HepG2 (cell line): ENCODE data around the gene RANGRF. TPM values are rescaled to one million over a fixed set of nuclear protein-coding genes. Genes with fewer than 3 reads are reported as not detected.

ENCODE experiments used
- ATAC-seq: fragments of 200-7000 bp; cut with Tn5 transposase; 3 replicates; pipeline ENCODE4 v1.9.1; 2020; ENCODE audit warnings: mild to moderate bottlenecking, moderate library complexity
- BruUV-seq: library from RNA; stranded (reverse); fragments of 400-500 nt; replicated peaks from 2 replicates; lab custom pipeline; 2021; lab: Mats Ljungman, UMichigan
- CTCF ChIA-PET: fragments of 300-600 bp; formaldehyde crosslinking; extraction: SDS; loops from one replicate; lab custom pipeline; 2021; ENCODE audit warnings: low total read pairs, inconsistent platforms, low intra/inter-chr PET ratio; lab: Yijun Ruan, JAX
- POLR2A ChIA-PET: fragments of 350-600 bp; sonication (Branson Sonifier 250); formaldehyde crosslinking; loops from one replicate; lab custom pipeline; 2020; ENCODE audit warnings: antibody characterized with exemption, inconsistent platforms; lab: Yijun Ruan, JAX
- DNase-seq: peaks from one replicate; pipeline ENCODE4 v3.0.0-alpha.2; 2015; ENCODE audit warnings: low spot score
- FAIRE-seq: peaks from 3 replicates; lab custom pipeline; 2011; peaks lifted over from hg19 to GRCh38; lab: Jason Lieb, UNC
- H2AFZ ChIP-seq: one replicate; pipeline ENCODE4 v1.6.1; 2011; ENCODE audit warnings: low read length, inconsistent platforms
- H3K27ac ChIP-seq: fragments of 300-600 bp; 3 replicates; pipeline ENCODE4 v1.8.0; 2011; ENCODE audit warnings: mixed run types, mild to moderate bottlenecking, mixed read lengths, low read length, inconsistent platforms; ENCODE audit not compliant: insufficient read depth; ENCODE audit errors: extremely low read length
- H3K27me3 ChIP-seq, 2 experiments: fragments of 200-600 bp in 1 of 2; 2 replicates in 1 of 2; 3 replicates in 1 of 2; pipeline versions ENCODE4 v1.6.0 to v1.8.0; 2011; ENCODE audit warnings: low read length in 2 of 2, mild to moderate bottlenecking in 2 of 2, moderate library complexity in 2 of 2, inconsistent platforms in 1 of 2; ENCODE audit not compliant: insufficient read depth in 2 of 2, control insufficient read depth in 1 of 2
- H3K36me3 ChIP-seq, 2 experiments: fragments of 200-600 bp in 1 of 2; replicated peaks in 1 of 2; 2 replicates in 1 of 2; 3 replicates in 1 of 2; pipeline versions ENCODE4 v1.5.1 to v1.8.0; 2011; ENCODE audit warnings: low read length in 2 of 2, inconsistent platforms in 1 of 2; ENCODE audit not compliant: insufficient read depth in 2 of 2, control insufficient read depth in 1 of 2
- H3K4me1 ChIP-seq: 2 replicates; pipeline ENCODE4 v1.5.1; 2012; ENCODE audit warnings: low read length, inconsistent platforms; ENCODE audit not compliant: insufficient read depth
- H3K4me2 ChIP-seq: 2 replicates; pipeline ENCODE4 v1.6.0; 2011; ENCODE audit warnings: low read depth, low read length, inconsistent platforms
- H3K4me3 ChIP-seq, 3 experiments: fragments of 200-600 bp in 1 of 3; sonication (generic), shearing (Covaris generic) in 1 of 3; replicated peaks in 1 of 3; 2 replicates each; pipeline ENCODE4 v1.5.1; 2011 to 2016; ENCODE audit warnings: low read length in 3 of 3, inconsistent platforms in 2 of 3, low read depth in 2 of 3, mild to moderate bottlenecking in 2 of 3, control low read depth in 1 of 3, mixed read lengths in 1 of 3; ENCODE audit not compliant: insufficient read depth in 1 of 3
- H3K79me2 ChIP-seq: one replicate; pipeline ENCODE4 v1.6.1; 2011; ENCODE audit warnings: low read length, inconsistent platforms; ENCODE audit not compliant: insufficient read depth
- H3K9ac ChIP-seq: 2 replicates; pipeline ENCODE4 v1.6.0; 2011; ENCODE audit warnings: mild to moderate bottlenecking, low read depth, low read length, inconsistent platforms; ENCODE audit not compliant: insufficient read depth
- H3K9me3 ChIP-seq: 2 replicates; pipeline ENCODE4 v1.5.1; 2012; ENCODE audit warnings: mild to moderate bottlenecking, low read length
- H4K20me1 ChIP-seq: 2 replicates; pipeline ENCODE4 v1.6.0; 2011; ENCODE audit warnings: inconsistent platforms, mild to moderate bottlenecking, low read length, moderate library complexity; ENCODE audit not compliant: insufficient read depth
- ATF1 ChIP-seq: IDR thresholded peaks from 2 replicates; pipeline ENCODE4 v1.6.1; 2016; ENCODE audit warnings: mild to moderate bottlenecking, control low read depth
- CSRNP2 ChIP-seq: sonication (generic); formaldehyde crosslinking; conservative IDR thresholded peaks from 2 replicates; pipeline ENCODE4 v1.8.0; 2022; ENCODE audit warnings: low read depth, missing genetic modification reagents
- FOSL1 ChIP-seq: sonication (generic); formaldehyde crosslinking; IDR thresholded peaks from 2 replicates; pipeline ENCODE4 v1.9.0; 2021; ENCODE audit warnings: missing genetic modification reagents, borderline replicate concordance
- GTF3A ChIP-seq: sonication (generic); formaldehyde crosslinking; conservative IDR thresholded peaks from 2 replicates; pipeline ENCODE4 v1.4.0; 2020; ENCODE audit warnings: mild to moderate bottlenecking, missing genetic modification reagents
- MTA3 ChIP-seq: sonication (generic); formaldehyde crosslinking; IDR thresholded peaks from 2 replicates; pipeline ENCODE4 v1.4.0; 2020; ENCODE audit warnings: missing genetic modification reagents
- NFYC ChIP-seq: IDR thresholded peaks from 2 replicates; pipeline ENCODE4 v1.6.1; 2016; ENCODE audit warnings: missing genetic modification reagents, missing compliant biosample characterization
- PAWR ChIP-seq: sonication (generic); formaldehyde crosslinking; IDR thresholded peaks from 2 replicates; pipeline ENCODE4 v1.4.0; 2020; ENCODE audit warnings: missing genetic modification reagents, mild to moderate bottlenecking, borderline replicate concordance
- PCBP1 ChIP-seq: fragments of 200-400 bp; formaldehyde crosslinking; IDR thresholded peaks from 2 replicates; pipeline ENCODE4 v1.6.1; 2017; ENCODE audit warnings: mild to moderate bottlenecking, low read depth, low read length, borderline replicate concordance
- RBFOX2 ChIP-seq: fragments of 200-400 bp; formaldehyde crosslinking; IDR thresholded peaks from 2 replicates; pipeline ENCODE4 v1.6.1; 2017; ENCODE audit warnings: low read depth, mild to moderate bottlenecking, low read length
- SAFB2 ChIP-seq: sonication (generic); formaldehyde crosslinking; IDR thresholded peaks from 2 replicates; pipeline ENCODE4 v1.5.1; 2020; ENCODE audit warnings: missing genetic modification reagents, low read depth, mild to moderate bottlenecking, borderline replicate concordance
- SMYD3 ChIP-seq: sonication (generic); formaldehyde crosslinking; IDR thresholded peaks from 2 replicates; pipeline ENCODE4 v1.8.1; 2023; ENCODE audit warnings: mild to moderate bottlenecking, missing genetic modification reagents
- SRSF1 ChIP-seq: fragments of 200-400 bp; formaldehyde crosslinking; optimal IDR thresholded peaks from 2 replicates; pipeline ENCODE3; 2017; ENCODE audit warnings: mild to moderate bottlenecking, low read depth, low read length, moderate library complexity
- SYNCRIP ChIP-seq: fragments of 200-400 bp; formaldehyde crosslinking; IDR thresholded peaks from 2 replicates; pipeline ENCODE4 v1.6.1; 2018; ENCODE audit warnings: mild to moderate bottlenecking, low read depth, low read length; ENCODE audit not compliant: insufficient read depth
- THAP8 ChIP-seq: sonication (generic); formaldehyde crosslinking; IDR thresholded peaks from 2 replicates; pipeline ENCODE4 v1.5.1; 2020; ENCODE audit warnings: missing genetic modification reagents, mild to moderate bottlenecking, borderline replicate concordance
- ZFX ChIP-seq: sonication (generic); formaldehyde crosslinking; IDR thresholded peaks from 2 replicates; pipeline ENCODE4 v1.4.0; 2020; ENCODE audit warnings: mild to moderate bottlenecking, low read depth, missing genetic modification reagents, moderate library complexity
- ZNF224 ChIP-seq: sonication (generic); formaldehyde crosslinking; IDR thresholded peaks from 2 replicates; pipeline ENCODE4 v1.5.0; 2020; ENCODE audit warnings: mild to moderate bottlenecking, missing genetic modification reagents
- ZNF501 ChIP-seq: sonication (generic); formaldehyde crosslinking; IDR thresholded peaks from 2 replicates; pipeline ENCODE4 v1.5.1; 2020; ENCODE audit warnings: mild to moderate bottlenecking, moderate library complexity, missing genetic modification reagents
- ZNF615 ChIP-seq: sonication (generic); formaldehyde crosslinking; IDR thresholded peaks from 2 replicates; pipeline ENCODE4 v1.5.0; 2020; ENCODE audit warnings: mild to moderate bottlenecking, missing genetic modification reagents, borderline replicate concordance
- ZNF703 ChIP-seq: sonication (generic); formaldehyde crosslinking; IDR thresholded peaks from 2 replicates; pipeline ENCODE4 v1.5.1; 2020; ENCODE audit warnings: missing genetic modification reagents, mild to moderate bottlenecking, moderate library complexity, borderline replicate concordance
- WGBS: methylation state at CpG from one replicate; pipeline ENCODE4 v1.1.6; 2017; ENCODE audit warnings: low lambda C conversion rate; 5-methylcytosine and 5-hydroxymethylcytosine counted together
- in situ Hi-C: cut with HindIII; loops from 2 replicates; pipeline ENCODE4 v1.10.0; 2017; ENCODE audit warnings: low pct_unique_long_range_greater_than_20kb; ENCODE audit not compliant: extremely low pct_ligation_motif_present
- intact Hi-C: fragments of 100-400 bp; cut with micrococcal nuclease; formaldehyde crosslinking; loops from one replicate; pipeline ENCODE4 v1.10.0; 2022; ENCODE audit not compliant: unreplicated experiment
- polyA plus RNA-seq, 8 experiments: library from polyadenylated mRNA; depleted of rRNA in 3 of 8; stranded (reverse) in 7 of 8; unstranded in 1 of 8; fragments of >200 nt; fragmentation: Illumina TruSeq in 4 of 8; extraction: Trizol in 4 of 8; gene quantifications; 2 replicates each; pipeline versions ENCODE4 v1.2.1 to v1.2.3, GENCODE V29; 2011 to 2016; ENCODE audit warnings: low read depth in 4 of 8, missing spikeins in 1 of 8, mixed read lengths in 1 of 8; ENCODE audit not compliant: insufficient read depth in 1 of 8
- total RNA-seq, 5 experiments: library from RNA; depleted of rRNA; stranded (reverse); fragments of >200 nt; fragmentation: Illumina TruSeq; extraction: Trizol; gene quantifications; 2 replicates each; pipeline ENCODE4 v1.2.3, GENCODE V29; 2016; ENCODE audit warnings: low read depth in 1 of 5

The RANGRF gene
- total and polyA plus RNA-seq, 2 of the 13 experiments (the other 11 are each of a cell fraction or from before 2014, with no cell fraction given), result 18.6 to 40.7 TPM

- BruUV-seq, result no TSS peak
- peak; percentile 22; the same call in 2 of the 3 replicates for ATAC-seq
- H3K4me1 ChIP-seq, result peaks cover 18% of the 10 kb centered on the region
- no peaks in the 10 kb centered on the region for H3K9me3 ChIP-seq
- no peaks in the 10 kb centered on the region for H3K36me3 ChIP-seq
- no peak overlapping the region for H3K4me2 ChIP-seq
- intact Hi-C loops (no loop called here), in situ Hi-C loops (no loop called here)
- no peak overlapping the region for H3K4me3 ChIP-seq
- H3K9ac ChIP-seq, result no peak overlapping the region
- no peaks in the 10 kb centered on the region for H3K79me2 ChIP-seq
- 29% methylated on average over 6 of the region's 6 CpGs for WGBS
- FAIRE-seq, result no peak
- POLR2A ChIA-PET, result no interaction called here
- H2AFZ ChIP-seq, result no peak overlapping the region
- CTCF ChIA-PET, result no interaction called here
- H3K27ac ChIP-seq, result no peak overlapping the region
- DNase-seq, result no peak
- peaks cover 2 to 36% of the 10 kb centered on the region in 2 experiments; a peak in 4 of 5 replicates for H3K27me3 ChIP-seq
- no peak for TF ChIP-seq CSRNP2
- TF ChIP-seq NFYC (CRISPR knock-in tag), result peak; percentile 29; the same call in 1 of the 2 replicates
- TF ChIP-seq ZNF224 (CRISPR knock-in tag), result no peak
- TF ChIP-seq SAFB2, result no peak
- no peak for TF ChIP-seq PAWR (CRISPR knock-in tag)
- TF ChIP-seq SMYD3 (CRISPR knock-in tag), result no peak
- TF ChIP-seq ZNF703 (CRISPR knock-in tag), result no peak
- TF ChIP-seq, all 625 proteins: peak for 1
- H4K20me1 ChIP-seq, result no peaks in the 10 kb centered on the region
These were observed 32.5 kb downstream of the RANGRF start for GRCh38 chr17:8320990-8321389.

GRCh38 chr17:8322061-8322460 lies 33.6 kb downstream of the RANGRF start:
- DNase-seq (no peak), ATAC-seq (peak; percentile 11; the same call in 1 of the 3 replicates), FAIRE-seq (no peak)
- Histone ChIP-seq H3K27ac (no peak overlapping the region), H3K4me3 (no peak overlapping the region), H3K36me3 (no peaks in the 10 kb centered on the region), H3K9me3 (no peaks in the 10 kb centered on the region), H3K9ac (no peak overlapping the region), H4K20me1 (no peaks in the 10 kb centered on the region), H2AFZ (no peak overlapping the region), H3K27me3 (peaks cover 2 to 36% of the 10 kb centered on the region in 2 experiments; a peak in 4 of 5 replicates), H3K79me2 (no peaks in the 10 kb centered on the region), H3K4me2 (no peak overlapping the region), H3K4me1 (peaks cover 28% of the 10 kb centered on the region)
- ChIA-PET CTCF (no interaction called here), POLR2A (no interaction called here)
- 49% methylated on average over 3 of the region's 8 CpGs for WGBS
- intact Hi-C loops (no loop called here), in situ Hi-C loops (no loop called here)
- BruUV-seq, result no TSS peak
- no peak for TF ChIP-seq FOSL1 (CRISPR knock-in tag)
- TF ChIP-seq ZNF501, result no peak
- TF ChIP-seq SRSF1, result no peak
- TF ChIP-seq ZNF615 (CRISPR knock-in tag), result no peak
- no peak for TF ChIP-seq SMYD3 (CRISPR knock-in tag)
- no peak for TF ChIP-seq GTF3A (CRISPR knock-in tag)
- no peak for TF ChIP-seq ZFX (CRISPR knock-in tag)
- TF ChIP-seq PCBP1, result no peak
- TF ChIP-seq SYNCRIP, result no peak
- no peak for TF ChIP-seq MTA3 (CRISPR knock-in tag)
- TF ChIP-seq ATF1 (CRISPR knock-in tag), result no peak
- no peak for TF ChIP-seq RBFOX2
- no peak for TF ChIP-seq THAP8 (CRISPR knock-in tag)
